Neural crest cell (in vitro differentiated cells): Measurements from ENCODE around the gene DUS4L. TPM values are rescaled to one million over a fixed set of nuclear protein-coding genes. Genes with fewer than 3 reads are reported as not detected.

Experiments
- DNase-seq: peaks from one replicate; pipeline ENCODE4 v3.0.0; 2021; ENCODE audit warnings: low read depth, mixed read lengths, low spot score
- H3K27ac Mint-ChIP-seq: one replicate; pipeline ENCODE4 v1.8.0; 2021; ENCODE audit warnings: mild to moderate bottlenecking, mixed read lengths; ENCODE audit not compliant: unreplicated experiment
- H3K27me3 Mint-ChIP-seq: 2 replicates; pipeline ENCODE4 v1.8.0; 2021; ENCODE audit warnings: low read depth, mild to moderate bottlenecking, mixed read lengths
- H3K36me3 Mint-ChIP-seq: 2 replicates; pipeline ENCODE4 v1.8.0; 2021; ENCODE audit warnings: low read depth, mild to moderate bottlenecking, mixed read lengths
- H3K4me1 Mint-ChIP-seq: 2 replicates; pipeline ENCODE4 v1.8.0; 2021; ENCODE audit warnings: mixed read lengths
- H3K4me3 Mint-ChIP-seq: one replicate; pipeline ENCODE4 v1.8.0; 2021; ENCODE audit warnings: mild to moderate bottlenecking, mixed read lengths
- H3K9me3 Mint-ChIP-seq: 2 replicates; pipeline ENCODE4 v1.8.0; 2021; ENCODE audit warnings: mixed read lengths
- CTCF ChIP-seq: fragments of 200-600 bp; sonication (generic); conservative IDR thresholded peaks from 2 replicates; pipeline ENCODE4 v1.5.0; 2021; ENCODE audit warnings: antibody characterized with exemption, mild to moderate bottlenecking
- total RNA-seq: library from RNA; stranded (reverse); gene quantifications from 2 replicates; pipeline ENCODE4 v1.2.1, GENCODE V29; 2021

The DUS4L gene
- total RNA-seq, 1 donor from 2014 or later: 13.2 TPM

GRCh38 chr7:107581387-107582013 is 17.7 kb downstream of the DUS4L start:
- H3K4me3 Mint-ChIP-seq: peak overlapping the region; percentile 90

GRCh38 chr7:107582875-107583274 is 19.1 kb downstream of the DUS4L start:
- Mint-ChIP-seq H3K4me1 (peaks cover 19% of the 10 kb centered on the region), H3K36me3 (no peaks in the 10 kb centered on the region), H3K4me3 (peak overlapping the region; percentile 54), H3K27ac (no peak overlapping the region), H3K9me3 (no peaks in the 10 kb centered on the region), H3K27me3 (no peaks in the 10 kb centered on the region)
- DNase-seq: no peak
- no peak for TF ChIP-seq CTCF

More at GRCh38 chr7:107581387-107582013, 17.7 kb downstream of the DUS4L start:
- Mint-ChIP-seq H3K27ac (no peak overlapping the region), H3K9me3 (no peaks in the 10 kb centered on the region), H3K4me1 (peaks cover 19% of the 10 kb centered on the region), H3K27me3 (no peaks in the 10 kb centered on the region), H3K36me3 (no peaks in the 10 kb centered on the region)
- no peak for TF ChIP-seq CTCF
- DNase-seq: no peak

- Mint-ChIP-seq H3K27me3 (no peaks in the 10 kb centered on the region), H3K27ac (no peak overlapping the region), H3K4me1 (peaks cover 15% of the 10 kb centered on the region), H3K36me3 (peaks cover 5% of the 10 kb centered on the region), H3K9me3 (no peaks in the 10 kb centered on the region), H3K4me3 (no peak overlapping the region)
- no peak for TF ChIP-seq CTCF
- DNase-seq: no peak
Observed at GRCh38 chr7:107584716-107585115, 20.9 kb downstream of the DUS4L start.

GRCh38 chr7:107588529-107589130 is 24.9 kb downstream of the DUS4L start:
- DNase-seq: no peak
- no peak for TF ChIP-seq CTCF
- Mint-ChIP-seq H3K36me3 (peaks cover 10% of the 10 kb centered on the region), H3K27me3 (no peaks in the 10 kb centered on the region), H3K27ac (no peak overlapping the region), H3K4me1 (no peaks in the 10 kb centered on the region), H3K9me3 (no peaks in the 10 kb centered on the region), H3K4me3 (no peak overlapping the region)

- Mint-ChIP-seq H3K9me3 (no peaks in the 10 kb centered on the region), H3K4me3 (no peak overlapping the region), H3K36me3 (peaks cover 13% of the 10 kb centered on the region), H3K27ac (no peak overlapping the region), H3K27me3 (no peaks in the 10 kb centered on the region), H3K4me1 (peaks cover 11% of the 10 kb centered on the region)
- TF ChIP-seq CTCF: no peak
- DNase-seq: no peak
Observed at GRCh38 chr7:107591421-107591820, 27.6 kb downstream of the DUS4L start.
